Hematopoietic multipotent progenitor cell treated with erythropoietin and hydrocortisone succinate and interleukin-3 and kit ligand, for 17 days (in vitro differentiated cells): ENCODE measurements around the gene CCDC102B.
"Not testable (repeated sequence)": the region's sequence is repeated elsewhere in the genome, so short reads cannot be mapped to it uniquely, and the experiment has no call there.

Experiments
- DNase-seq: peaks from one replicate; pipeline ENCODE4 v3.0.0-alpha.2; 2015; ENCODE audit warnings: low spot score

The CCDC102B gene

GRCh38 chr18:68909579-68909978, 111.7 kb downstream of the CCDC102B start:
- DNase-seq: no peak

- no peak for DNase-seq
These were observed 117.2 kb downstream of the CCDC102B start for GRCh38 chr18:68915061-68915460.

- no peak for DNase-seq
These were observed 118.9 kb downstream of the CCDC102B start for GRCh38 chr18:68916734-68917133.

- DNase-seq: no peak
These were observed 120.3 kb downstream of the CCDC102B start for GRCh38 chr18:68918216-68918615.

- no peak for DNase-seq
These were observed 122.0 kb downstream of the CCDC102B start for GRCh38 chr18:68919900-68920299.

- DNase-seq: no peak
These were observed 124.5 kb downstream of the CCDC102B start for GRCh38 chr18:68922392-68922791.

GRCh38 chr18:68925268-68925667, 127.4 kb downstream of the CCDC102B start:
- no peak for DNase-seq

GRCh38 chr18:68928762-68929675, 131.1 kb downstream of the CCDC102B start:
- DNase-seq: no peak

GRCh38 chr18:68935686-68936085, 137.8 kb downstream of the CCDC102B start:
- DNase-seq: no peak

- DNase-seq: no peak
These were observed 139.2 kb downstream of the CCDC102B start for GRCh38 chr18:68937029-68937599.

GRCh38 chr18:68940039-68940438, 142.2 kb downstream of the CCDC102B start:
- no peak for DNase-seq

- no peak for DNase-seq
These were observed 142.9 kb downstream of the CCDC102B start for GRCh38 chr18:68940754-68941153.

- DNase-seq: no peak
These were observed 144.3 kb downstream of the CCDC102B start for GRCh38 chr18:68942230-68942629.

- not testable (repeated sequence) for DNase-seq
These were observed 146.0 kb downstream of the CCDC102B start for GRCh38 chr18:68943861-68944260.

GRCh38 chr18:68944330-68944729, 146.4 kb downstream of the CCDC102B start:
- DNase-seq: no peak

GRCh38 chr18:68944826-68945225, 146.9 kb downstream of the CCDC102B start:
- no peak for DNase-seq

GRCh38 chr18:68948622-68949021, 150.7 kb downstream of the CCDC102B start:
- DNase-seq: no peak

GRCh38 chr18:68954738-68955137, 156.9 kb downstream of the CCDC102B start:
- no peak for DNase-seq

- DNase-seq: no peak
These were observed 158.8 kb downstream of the CCDC102B start for GRCh38 chr18:68956650-68957049.

- no peak for DNase-seq
These were observed 162.5 kb downstream of the CCDC102B start for GRCh38 chr18:68960355-68960754.

- DNase-seq: no peak
These were observed 164.7 kb downstream of the CCDC102B start for GRCh38 chr18:68962623-68963022.

- no peak for DNase-seq
These were observed 167.9 kb downstream of the CCDC102B start for GRCh38 chr18:68965817-68966216.

- DNase-seq: no peak
These were observed 171.1 kb downstream of the CCDC102B start for GRCh38 chr18:68969027-68969426.

GRCh38 chr18:68972176-68972575, 174.3 kb downstream of the CCDC102B start:
- no peak for DNase-seq
